GM23248 (cell line): ENCODE data around the gene C5orf15. TPM values are rescaled to one million over a fixed set of nuclear protein-coding genes. Genes with fewer than 3 reads are reported as not detected.

Experiments used
- DNase-seq: peaks from one replicate; pipeline ENCODE4 v3.0.0-alpha.2; 2015
- H2AFZ ChIP-seq: fragments of 200-600 bp; sonication (generic); 2 replicates; pipeline ENCODE4 v1.6.1; 2016; ENCODE audit warnings: antibody characterized with exemption
- H3F3A ChIP-seq: fragments of 200-600 bp; sonication (generic); 2 replicates; pipeline ENCODE4 v1.6.1; 2016; ENCODE audit warnings: mild to moderate bottlenecking, antibody characterized with exemption, mixed run types; ENCODE audit not compliant: insufficient read depth
- H3K27ac ChIP-seq: fragments of 200-600 bp; sonication (generic); 2 replicates; pipeline ENCODE4 v1.5.1; 2016; ENCODE audit warnings: mild to moderate bottlenecking
- H3K27me3 ChIP-seq: fragments of 200-600 bp; sonication (generic); replicated peaks from 2 replicates; pipeline ENCODE4 v1.6.1; 2016; ENCODE audit warnings: mild to moderate bottlenecking; ENCODE audit not compliant: insufficient read depth
- H3K36me3 ChIP-seq: fragments of 200-600 bp; sonication (generic); 2 replicates; pipeline ENCODE4 v1.6.1; 2016; ENCODE audit warnings: low read depth, mild to moderate bottlenecking
- H3K4me1 ChIP-seq: fragments of 200-600 bp; sonication (generic); 2 replicates; pipeline ENCODE4 v1.6.1; 2016; ENCODE audit warnings: mild to moderate bottlenecking; ENCODE audit not compliant: insufficient read depth
- H3K4me2 ChIP-seq: fragments of 200-600 bp; sonication (generic); one replicate; pipeline ENCODE4 v1.6.1; 2016; ENCODE audit warnings: mild to moderate bottlenecking; ENCODE audit not compliant: unreplicated experiment
- H3K4me3 ChIP-seq: fragments of 200-600 bp; sonication (generic); 2 replicates; pipeline ENCODE4 v1.5.1; 2016; ENCODE audit warnings: mild to moderate bottlenecking
- H3K79me2 ChIP-seq: fragments of 200-600 bp; sonication (generic); 2 replicates; pipeline ENCODE4 v1.6.1; 2016; ENCODE audit warnings: mild to moderate bottlenecking; ENCODE audit not compliant: insufficient read depth
- H3K9ac ChIP-seq: fragments of 200-600 bp; sonication (generic); 2 replicates; pipeline ENCODE4 v1.6.1; 2016; ENCODE audit warnings: mild to moderate bottlenecking
- H3K9me2 ChIP-seq: fragments of 200-600 bp; sonication (generic); 2 replicates; pipeline ENCODE4 v1.6.1; 2016; ENCODE audit warnings: mixed run types, mild to moderate bottlenecking, moderate library complexity; ENCODE audit not compliant: insufficient read depth
- H3K9me3 ChIP-seq: fragments of 200-600 bp; sonication (generic); one replicate; pipeline ENCODE4 v1.6.1; 2017; ENCODE audit warnings: low read depth
- H4K20me1 ChIP-seq: fragments of 200-600 bp; sonication (generic); 2 replicates; pipeline ENCODE4 v1.6.0; 2016; ENCODE audit not compliant: insufficient read depth
- EZH2 ChIP-seq: fragments of 200-600 bp; sonication (generic); IDR thresholded peaks from 2 replicates; pipeline ENCODE4 v1.6.1; 2018; ENCODE audit warnings: antibody characterized with exemption, mild to moderate bottlenecking; ENCODE audit not compliant: insufficient read depth, poor library complexity, severe bottlenecking
- EZH2phosphoT487 ChIP-seq: fragments of 200-600 bp; sonication (generic); IDR thresholded peaks from 2 replicates; pipeline ENCODE4 v1.6.1; 2018; ENCODE audit warnings: antibody characterized with exemption, moderate library complexity, mild to moderate bottlenecking, low read depth; ENCODE audit not compliant: insufficient read depth
- WGBS, 2 experiments: methylation state at CpG; one replicate each; pipeline ENCODE4 v1.1.6; 2015 to 2017; ENCODE audit warnings: low lambda C conversion rate in 2 of 2, low coverage in 1 of 2; ENCODE audit errors: missing lambda C conversion rate in 2 of 2; 5-methylcytosine and 5-hydroxymethylcytosine counted together
- in situ Hi-C: fragments of 300-500 bp; cut with MboI; formaldehyde crosslinking; loops from 2 replicates; pipeline ENCODE4 v1.15.0; 2020
- polyA plus RNA-seq: library from polyadenylated mRNA; unstranded; fragments of >200 nt; fragmentation: Nextera tagmentation; extraction: Ambion mirVana; gene quantifications from 2 replicates; pipeline ENCODE4 v1.2.1, GENCODE V29; 2016
- total RNA-seq: library from RNA; depleted of rRNA; stranded (reverse); fragments of >200 nt; shearing (Covaris generic); gene quantifications from 2 replicates; pipeline ENCODE4 v1.2.3, GENCODE V29; 2014

The C5orf15 gene
- total and polyA plus RNA-seq, 2 experiments from 2014 or later: 122 to 128 TPM

- Histone ChIP-seq H3K36me3 (no peaks in the 10 kb centered on the region), H4K20me1 (no peaks in the 10 kb centered on the region), H2AFZ (no peak overlapping the region), H3K9ac (no peak overlapping the region), H3F3A (no peaks in the 10 kb centered on the region), H3K4me1 (no peaks in the 10 kb centered on the region), H3K4me2 (no peak overlapping the region), H3K27me3 (no peaks in the 10 kb centered on the region; the same call in none of the 2 replicates), H3K79me2 (no peaks in the 10 kb centered on the region), H3K9me3 (no peaks in the 10 kb centered on the region), H3K4me3 (no peak overlapping the region), H3K9me2 (no peaks in the 10 kb centered on the region), H3K27ac (no peak overlapping the region)
- WGBS, 2 experiments: 44 to 53% methylated on average over 5 of the region's 5 CpGs
- TF ChIP-seq EZH2 (no peak), EZH2phosphoT487 (no peak)
- DNase-seq: peak; percentile 13
- in situ Hi-C loops: no loop called here
Observed at GRCh38 chr5:133924221-133924920, 44.1 kb downstream of the C5orf15 start.

- in situ Hi-C loops: no loop called here
- TF ChIP-seq EZH2 (no peak), EZH2phosphoT487 (no peak)
Observed at GRCh38 chr5:133921979-133922378, 46.4 kb downstream of the C5orf15 start.

GRCh38 chr5:133921069-133921468, 47.4 kb downstream of the C5orf15 start:
- H3K4me3 ChIP-seq: no peak overlapping the region
- no peak for TF ChIP-seq EZH2phosphoT487
- no peak overlapping the region for H3K9ac ChIP-seq
- WGBS, 2 experiments: 60 to 63% methylated on average over 7 of the region's 7 CpGs
- no peak overlapping the region for H3K27ac ChIP-seq
- no peaks in the 10 kb centered on the region for H3K4me1 ChIP-seq
- H3K4me2 ChIP-seq: no peak overlapping the region
- H3K9me2 ChIP-seq: no peaks in the 10 kb centered on the region
- peaks cover 19% of the 10 kb centered on the region for H3K27me3 ChIP-seq
- H3F3A ChIP-seq: no peaks in the 10 kb centered on the region
- no peak for DNase-seq
- no peaks in the 10 kb centered on the region for H3K9me3 ChIP-seq
- no peaks in the 10 kb centered on the region for H3K79me2 ChIP-seq
- H2AFZ ChIP-seq: no peak overlapping the region
- no peaks in the 10 kb centered on the region for H4K20me1 ChIP-seq
- in situ Hi-C loops: no loop called here
- no peaks in the 10 kb centered on the region for H3K36me3 ChIP-seq

More at GRCh38 chr5:133921979-133922378, 46.4 kb downstream of the C5orf15 start:
- no peak overlapping the region for H3K4me2 ChIP-seq
- H3K9ac ChIP-seq: no peak overlapping the region
- H2AFZ ChIP-seq: no peak overlapping the region
- H3K79me2 ChIP-seq: no peaks in the 10 kb centered on the region
- DNase-seq: no peak
- 41 to 48% methylated on average over 5 of the region's 5 CpGs for WGBS, 2 experiments
- no peaks in the 10 kb centered on the region for H3K9me2 ChIP-seq
- H3K4me1 ChIP-seq: no peaks in the 10 kb centered on the region
- peaks cover 11% of the 10 kb centered on the region for H3K27me3 ChIP-seq
- H4K20me1 ChIP-seq: no peaks in the 10 kb centered on the region
- H3K4me3 ChIP-seq: no peak overlapping the region
- H3K27ac ChIP-seq: no peak overlapping the region
- H3K9me3 ChIP-seq: no peaks in the 10 kb centered on the region
- no peaks in the 10 kb centered on the region for H3K36me3 ChIP-seq
- no peaks in the 10 kb centered on the region for H3F3A ChIP-seq

GRCh38 chr5:133919148-133920136, 49.0 kb downstream of the C5orf15 start:
- Histone ChIP-seq H3K9me3 (no peaks in the 10 kb centered on the region), H3K4me2 (no peak overlapping the region), H3F3A (no peaks in the 10 kb centered on the region), H3K4me3 (no peak overlapping the region), H2AFZ (no peak overlapping the region), H3K9me2 (no peaks in the 10 kb centered on the region), H3K36me3 (no peaks in the 10 kb centered on the region), H3K4me1 (no peaks in the 10 kb centered on the region), H3K9ac (no peak overlapping the region), H4K20me1 (no peaks in the 10 kb centered on the region), H3K79me2 (no peaks in the 10 kb centered on the region), H3K27ac (no peak overlapping the region), H3K27me3 (peaks cover 27% of the 10 kb centered on the region)
- 67 to 73% methylated on average over 15 to 16 of the region's 16 CpGs for WGBS, 2 experiments
- no peak for DNase-seq
- in situ Hi-C loops: no loop called here
- TF ChIP-seq EZH2phosphoT487 (no peak), EZH2 (no peak)
